Neural cell (in vitro differentiated cells): ENCODE measurements around the gene CYP4F22.

Experiments
- EP300 ChIP-seq: fragments of 450-650 bp; conservative IDR thresholded peaks from 2 replicates; pipeline ENCODE4 v1.6.1; 2014; ENCODE audit warnings: antibody characterized with exemption, mild to moderate bottlenecking, moderate library complexity; ENCODE audit not compliant: poor library complexity, severe bottlenecking
- EZH2 ChIP-seq: fragments of 200-600, 300-800 bp; shearing (Covaris generic), sonication (generic); IDR thresholded peaks from 2 replicates; pipeline ENCODE4 v1.6.1; 2014; ENCODE audit warnings: antibody characterized with exemption, low read length, borderline replicate concordance, mild to moderate bottlenecking; ENCODE audit not compliant: insufficient read depth, poor library complexity, severe bottlenecking
- POLR2AphosphoS5 ChIP-seq: IDR thresholded peaks from 2 replicates; pipeline ENCODE4 v1.6.1; 2012
- TF ChIP-seq, protein P1 (sequence below): fragments of 450-650 bp; IDR thresholded peaks from 2 replicates; pipeline ENCODE4 v1.5.1; 2014; ENCODE audit warnings: antibody characterized with exemption, mild to moderate bottlenecking, moderate library complexity; ENCODE audit not compliant: poor library complexity, severe bottlenecking

DNA sequence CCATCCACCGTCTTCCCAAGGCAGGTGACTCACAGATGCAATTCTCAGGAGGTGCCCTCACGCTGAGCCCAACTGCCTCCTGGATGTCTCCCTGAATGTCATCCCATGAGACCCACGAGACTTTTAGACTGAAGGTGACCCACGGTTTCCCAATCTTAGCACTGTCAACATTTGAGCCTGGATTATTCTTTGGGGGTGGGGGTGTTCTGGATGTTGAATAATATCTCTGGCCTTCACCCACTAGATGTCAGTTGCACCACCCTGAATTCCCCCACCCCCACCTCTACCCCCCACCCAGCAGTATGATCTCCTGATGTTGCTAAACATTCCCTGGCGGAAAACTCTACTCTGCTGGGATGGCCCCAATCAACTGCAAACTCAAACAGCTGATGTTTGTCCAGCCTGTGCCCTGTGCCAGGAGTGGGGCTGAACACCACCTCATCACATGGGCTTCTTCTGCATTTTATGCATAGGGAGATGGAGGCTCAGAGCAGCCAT lies 2.2 kb upstream of the CYP4F22 start:
- TF ChIP-seq POLR2AphosphoS5: no peak
- TF ChIP-seq EZH2: no peak
- TF ChIP-seq, protein P1, sequence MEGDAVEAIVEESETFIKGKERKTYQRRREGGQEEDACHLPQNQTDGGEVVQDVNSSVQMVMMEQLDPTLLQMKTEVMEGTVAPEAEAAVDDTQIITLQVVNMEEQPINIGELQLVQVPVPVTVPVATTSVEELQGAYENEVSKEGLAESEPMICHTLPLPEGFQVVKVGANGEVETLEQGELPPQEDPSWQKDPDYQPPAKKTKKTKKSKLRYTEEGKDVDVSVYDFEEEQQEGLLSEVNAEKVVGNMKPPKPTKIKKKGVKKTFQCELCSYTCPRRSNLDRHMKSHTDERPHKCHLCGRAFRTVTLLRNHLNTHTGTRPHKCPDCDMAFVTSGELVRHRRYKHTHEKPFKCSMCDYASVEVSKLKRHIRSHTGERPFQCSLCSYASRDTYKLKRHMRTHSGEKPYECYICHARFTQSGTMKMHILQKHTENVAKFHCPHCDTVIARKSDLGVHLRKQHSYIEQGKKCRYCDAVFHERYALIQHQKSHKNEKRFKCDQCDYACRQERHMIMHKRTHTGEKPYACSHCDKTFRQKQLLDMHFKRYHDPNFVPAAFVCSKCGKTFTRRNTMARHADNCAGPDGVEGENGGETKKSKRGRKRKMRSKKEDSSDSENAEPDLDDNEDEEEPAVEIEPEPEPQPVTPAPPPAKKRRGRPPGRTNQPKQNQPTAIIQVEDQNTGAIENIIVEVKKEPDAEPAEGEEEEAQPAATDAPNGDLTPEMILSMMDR: no peak
- no peak for TF ChIP-seq EP300
